Measurements from ENCODE around the gene NEU3.

- TF ChIP-seq POLR2AphosphoS5 (IDR thresholded peaks at IDR 0.05; ENCODE audit: low read depth, low read length) = no peak
- TF ChIP-seq POLR2A (IDR thresholded peaks at IDR 0.05; ENCODE audit: low read depth, low read length) = no peak
Observed at GRCh38 chr11:75066061-75066460, 77.3 kb downstream of the NEU3 start.

Data from GM12891 (cell line).